ENCODE measurements around the gene PARD3B.

GRCh38 chr2:204692790-204693189, 147.5 kb downstream of the PARD3B start:
- no peak for TF ChIP-seq CTCF (IDR thresholded peaks at IDR 0.05; ENCODE audit: borderline replicate concordance, extremely low read depth, low read length, poor library complexity, severe bottlenecking)
- no peak for TF ChIP-seq EZH2 (IDR thresholded peaks at IDR 0.05; ENCODE audit: borderline replicate concordance, low read depth, low read length, severe bottlenecking)

All from DND-41 (cell line).